HG03521 (cell line): ENCODE measurements around the gene MTMR3.

Experiments
- ATAC-seq: cut with Tn5 transposase; IDR thresholded peaks from one replicate; pipeline ENCODE4 v1.9.1; 2021; ENCODE audit warnings: mild to moderate bottlenecking, moderate library complexity; ENCODE audit not compliant: unreplicated experiment

The MTMR3 gene

DNA sequence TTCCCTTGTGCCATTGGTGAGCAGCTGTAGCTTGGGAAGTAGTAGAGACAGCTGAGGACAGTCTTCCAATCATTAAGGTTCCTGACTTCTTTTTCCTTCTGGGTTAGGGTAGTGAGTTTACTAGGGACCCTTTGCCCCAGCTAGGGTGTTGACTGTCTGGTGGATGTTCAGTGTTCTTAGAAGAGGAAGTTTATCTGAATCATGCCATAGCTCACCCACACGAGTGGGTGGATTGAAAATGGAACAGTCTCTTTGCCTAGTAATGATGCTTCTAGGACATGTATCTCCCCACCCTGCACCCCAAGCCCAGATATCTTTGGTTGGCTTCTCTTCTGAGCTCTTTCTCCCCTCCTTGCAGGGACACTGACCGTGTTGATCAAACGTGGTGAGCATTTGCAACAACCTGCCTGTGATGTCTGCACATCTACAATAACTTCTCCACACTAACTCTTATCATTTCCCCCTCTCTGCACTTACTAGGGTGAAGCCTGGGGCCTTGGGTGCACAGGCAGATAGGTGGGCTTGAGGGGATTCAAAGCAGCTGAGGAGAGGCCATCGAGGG, 140.2 kb downstream of the MTMR3 start:
- ATAC-seq, result no peak

DNA sequence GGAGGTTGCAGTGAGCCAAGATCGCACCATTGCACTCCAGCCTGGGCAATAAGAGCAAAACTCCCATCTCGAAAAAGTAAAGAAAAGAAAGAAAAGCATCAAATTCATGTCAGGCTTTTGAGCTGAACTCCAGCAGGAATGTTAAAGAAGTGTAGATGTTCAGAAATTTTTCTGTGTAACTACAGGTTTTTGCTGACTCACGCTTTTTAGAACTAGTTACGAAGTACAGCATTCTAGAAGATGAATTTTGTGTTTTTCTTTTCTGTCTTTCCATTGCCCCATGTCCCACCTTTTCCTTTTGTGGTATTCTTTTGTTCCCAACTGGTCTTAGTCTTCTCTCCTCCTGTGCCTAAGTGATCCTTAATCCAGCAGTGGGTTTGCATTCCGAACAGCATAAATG, 141.3 kb downstream of the MTMR3 start:
- no peak for ATAC-seq

DNA sequence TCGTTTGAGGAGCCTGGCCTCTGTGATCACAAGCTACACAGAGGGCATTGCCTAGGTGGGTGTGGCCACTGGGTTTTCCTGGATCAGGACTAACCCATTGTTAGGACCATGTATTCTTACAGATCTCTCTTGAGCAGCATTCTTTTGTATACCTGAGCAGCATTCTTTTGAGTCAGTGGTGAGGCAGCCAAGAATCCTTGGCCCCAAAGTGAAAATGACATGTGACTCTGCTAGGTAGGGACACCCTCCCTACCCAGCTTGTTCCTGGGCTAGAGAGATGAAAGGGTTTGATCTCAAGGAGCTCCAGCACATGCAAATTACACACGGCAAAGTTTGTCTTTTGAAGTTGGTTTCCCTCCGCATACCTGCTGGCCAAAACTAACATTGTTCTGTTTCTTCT, 142.2 kb downstream of the MTMR3 start:
- no peak for ATAC-seq

DNA sequence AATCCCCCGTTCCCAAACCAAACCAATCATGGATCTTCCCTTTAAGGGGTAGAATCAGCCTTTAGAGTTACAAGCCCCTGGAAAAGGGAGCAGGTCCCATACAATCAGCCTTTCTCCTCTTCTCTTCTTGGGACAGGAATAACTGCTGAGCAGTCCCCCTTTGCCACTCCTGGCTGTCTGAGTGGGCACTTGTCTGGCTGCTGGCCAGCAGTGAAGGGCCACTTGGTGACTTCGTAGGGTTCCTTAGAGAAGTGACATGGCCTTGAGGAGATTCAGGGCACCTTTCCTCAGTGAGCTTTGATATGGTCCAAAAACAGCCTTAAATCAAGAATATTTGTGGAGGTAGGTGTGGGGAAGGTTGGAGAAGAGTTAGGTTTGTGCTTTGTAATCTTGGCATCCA, 143.8 kb downstream of the MTMR3 start:
- no peak for ATAC-seq

DNA sequence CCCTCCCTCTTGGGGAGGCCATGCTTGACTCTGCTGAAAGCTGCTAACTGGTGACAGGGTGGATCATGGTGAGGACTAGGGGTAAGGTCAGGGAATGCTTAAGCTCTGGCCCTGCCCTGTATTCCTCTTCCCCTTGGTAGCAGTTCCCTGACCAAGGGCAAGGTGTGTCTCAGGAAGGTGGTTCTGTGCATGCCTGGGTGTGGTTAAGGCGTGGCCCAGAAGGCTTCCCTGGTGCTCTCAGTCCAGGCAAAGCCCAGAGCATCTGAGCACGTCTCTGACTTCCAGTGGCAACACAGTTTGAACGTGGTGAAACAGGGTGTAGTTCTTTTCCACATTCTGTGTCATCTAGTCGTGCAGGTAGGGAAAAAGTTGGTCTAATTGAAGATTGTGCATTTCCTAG, 144.2 kb downstream of the MTMR3 start:
- no peak for ATAC-seq

DNA sequence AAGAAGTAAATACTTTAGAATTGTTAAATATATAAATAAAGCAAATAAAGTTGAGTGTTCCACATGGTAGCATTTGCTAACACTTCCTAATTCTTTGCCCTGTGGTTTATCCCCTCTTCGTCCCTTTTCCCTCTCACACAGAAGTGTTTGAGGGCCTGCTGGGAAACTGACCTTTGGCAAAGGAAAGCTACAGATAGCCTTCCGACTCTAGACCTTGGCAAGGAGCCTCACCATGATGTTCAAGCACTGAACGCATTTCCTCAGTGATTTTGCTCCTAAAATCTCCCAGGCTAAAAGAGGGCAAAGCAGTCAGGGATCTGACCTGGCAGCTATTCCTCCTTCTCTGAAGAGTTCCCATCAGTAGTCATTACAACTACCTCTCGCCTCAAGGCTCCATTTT, 144.8 kb downstream of the MTMR3 start:
- no peak for ATAC-seq

DNA sequence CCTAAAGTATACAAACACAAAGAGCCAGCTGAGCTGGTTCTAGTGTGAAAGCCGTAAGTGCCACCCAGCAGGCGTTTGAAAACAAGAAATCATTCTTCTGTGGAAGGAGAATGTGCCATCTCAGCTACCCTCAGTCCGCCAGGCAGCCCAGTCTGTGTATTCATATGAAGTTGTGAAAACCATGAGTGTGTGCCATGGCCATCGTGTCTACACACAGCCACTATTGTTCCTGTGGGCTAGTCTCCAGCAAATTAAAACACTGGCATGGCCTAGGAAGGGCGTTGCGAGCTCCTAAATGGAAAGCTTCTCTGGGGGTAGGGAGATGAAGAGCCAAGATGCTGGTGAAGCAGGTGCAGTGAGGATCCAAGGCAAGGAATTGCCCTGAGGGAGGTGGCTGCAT, 145.8 kb downstream of the MTMR3 start:
- no peak for ATAC-seq

DNA sequence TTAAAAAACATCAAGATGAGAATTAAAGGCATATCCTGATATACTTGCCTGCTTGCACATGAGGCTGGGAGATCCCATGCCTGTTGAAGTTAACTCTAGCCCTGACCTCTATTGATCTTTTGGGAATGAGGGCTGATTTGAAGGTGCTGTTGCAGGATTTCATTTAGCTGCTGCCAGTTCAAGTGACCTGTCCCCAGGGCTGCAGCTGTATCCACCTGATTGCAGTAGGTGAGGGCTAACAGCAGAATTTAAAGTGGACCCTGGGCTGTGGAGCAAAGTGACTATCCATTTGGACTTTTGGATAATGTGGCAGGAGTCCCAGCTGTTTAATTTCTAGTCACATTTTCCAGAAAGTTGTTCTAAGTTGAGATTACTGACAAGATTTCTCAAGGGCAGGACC, 146.5 kb downstream of the MTMR3 start:
- no peak for ATAC-seq

DNA sequence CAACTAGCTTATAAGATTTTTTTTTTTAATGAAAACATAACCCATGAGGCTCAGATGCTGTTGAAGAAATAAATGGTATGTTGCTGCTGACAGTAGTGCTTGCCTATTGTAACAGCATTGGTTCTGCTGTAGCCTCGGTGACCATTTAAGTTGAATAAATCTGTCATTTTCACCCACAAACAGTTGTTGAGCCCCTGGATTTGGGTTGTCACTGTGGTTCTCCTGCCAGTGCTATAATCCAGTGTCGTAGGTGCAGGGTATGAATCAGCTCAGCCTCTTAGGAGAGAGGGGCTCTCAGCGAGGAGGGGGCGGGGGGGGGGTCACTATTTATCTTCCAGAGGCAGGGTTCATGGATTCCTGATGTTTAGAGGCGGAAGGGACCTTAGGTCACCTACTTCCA, 147.4 kb downstream of the MTMR3 start:
- no peak for ATAC-seq

DNA sequence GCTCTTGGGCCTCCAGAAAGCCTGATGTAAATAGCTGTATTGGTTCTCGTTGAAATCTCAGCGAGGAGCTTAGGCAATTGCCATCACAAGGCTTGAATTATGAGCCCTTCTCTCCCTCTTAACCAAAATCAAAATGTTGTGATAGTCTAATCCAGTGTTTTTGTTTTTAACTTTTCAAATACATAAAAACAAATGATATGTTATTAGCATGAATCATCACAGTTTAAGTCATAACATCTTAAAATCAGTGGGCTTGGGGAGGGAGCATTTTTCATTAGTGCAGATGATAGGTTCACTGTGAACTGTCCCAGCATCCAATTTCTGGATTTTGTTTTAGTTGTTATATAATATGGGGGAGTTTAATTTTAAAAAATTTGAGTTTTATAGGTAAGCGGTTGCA, 148.4 kb downstream of the MTMR3 start:
- no peak for ATAC-seq

DNA sequence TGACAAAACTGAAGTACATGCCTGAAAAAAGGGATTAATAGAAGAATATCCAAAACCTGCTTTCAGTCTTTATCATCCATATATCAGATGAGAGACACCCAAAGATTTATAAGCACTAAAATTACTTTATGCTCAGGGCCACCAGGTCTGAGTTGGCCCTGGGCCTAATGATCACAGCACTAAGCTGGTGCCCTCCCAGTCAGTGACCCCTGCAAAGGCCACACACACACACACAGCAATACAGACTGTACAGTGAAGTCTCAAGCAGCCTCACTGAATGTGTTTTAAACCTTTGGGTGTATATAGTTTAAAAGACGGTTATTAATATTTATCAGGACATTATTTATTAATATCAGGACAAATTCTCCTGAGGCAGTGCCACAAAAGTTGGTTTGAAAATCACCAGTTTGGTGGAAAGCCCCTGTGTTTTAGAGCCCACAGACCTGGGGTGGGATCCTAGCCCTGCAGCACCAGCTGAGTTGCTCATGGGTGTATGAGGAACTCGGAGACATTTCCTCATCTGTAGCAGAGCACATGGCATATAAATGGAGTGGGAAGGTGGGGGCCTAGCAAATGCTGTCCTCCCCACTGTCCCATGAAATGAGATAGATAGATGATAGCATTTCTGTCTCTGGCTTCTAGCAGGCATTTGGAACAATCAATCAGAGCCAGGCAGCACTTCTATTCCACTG, 148.9 kb downstream of the MTMR3 start:
- ATAC-seq, result no peak

DNA sequence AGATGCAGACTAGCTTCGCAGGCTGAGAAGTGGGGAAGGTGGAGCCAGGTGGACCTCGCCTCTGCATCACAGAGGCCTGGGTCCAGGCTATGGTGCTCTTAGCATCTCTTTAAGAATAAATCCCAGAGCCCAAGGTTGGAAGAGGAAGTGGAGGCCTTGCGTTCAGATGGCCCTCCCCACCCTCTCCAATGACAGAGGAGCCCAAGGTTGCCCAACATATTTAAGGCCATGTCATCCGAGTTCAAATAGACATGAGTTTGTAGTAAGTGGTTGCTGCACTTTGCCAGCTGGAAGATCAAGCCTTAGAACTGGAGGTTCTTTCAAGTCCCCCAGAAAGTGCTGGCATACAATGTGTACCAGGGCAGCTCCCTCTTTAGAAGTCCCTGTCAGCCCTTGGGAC, 150.2 kb downstream of the MTMR3 start:
- no peak for ATAC-seq

DNA sequence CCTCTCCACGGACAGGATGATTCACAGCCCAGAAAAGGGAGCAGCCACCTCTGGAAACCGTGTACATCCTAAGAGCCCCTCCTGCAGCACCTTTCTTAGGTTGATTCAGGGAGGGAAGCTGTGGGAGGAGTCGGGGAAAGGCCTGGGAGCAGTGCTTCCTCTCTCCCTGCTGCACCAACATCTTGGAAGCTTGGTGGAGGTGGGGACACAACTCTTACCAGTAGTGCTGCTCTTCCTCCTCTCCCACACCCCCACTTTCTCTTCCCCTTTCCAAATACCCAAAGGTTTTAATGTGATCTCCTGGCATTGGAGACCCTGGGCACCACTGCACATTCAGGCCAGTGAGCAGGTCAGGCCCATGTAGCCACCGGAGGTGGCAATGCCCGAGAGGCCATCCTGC, 150.9 kb downstream of the MTMR3 start:
- no peak for ATAC-seq

DNA sequence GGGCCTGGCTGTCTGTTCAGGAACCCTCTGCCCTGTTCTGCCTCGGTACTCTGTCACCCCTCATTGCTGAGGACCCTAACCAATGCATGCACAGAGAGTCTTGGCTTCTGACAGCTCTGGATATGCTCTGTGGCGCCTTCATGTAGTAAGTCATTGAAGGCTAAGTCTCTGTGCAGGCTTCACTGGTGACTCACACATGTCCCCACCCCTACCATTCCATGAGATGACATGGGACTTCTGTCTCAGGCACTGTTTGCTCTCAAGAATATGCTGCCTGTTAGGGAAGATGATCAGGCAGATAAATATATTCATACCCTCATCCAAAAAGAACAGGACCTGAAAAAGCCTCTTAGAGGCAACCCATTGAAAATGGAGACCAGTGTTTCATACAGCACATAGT, 153.7 kb downstream of the MTMR3 start:
- no peak for ATAC-seq

DNA sequence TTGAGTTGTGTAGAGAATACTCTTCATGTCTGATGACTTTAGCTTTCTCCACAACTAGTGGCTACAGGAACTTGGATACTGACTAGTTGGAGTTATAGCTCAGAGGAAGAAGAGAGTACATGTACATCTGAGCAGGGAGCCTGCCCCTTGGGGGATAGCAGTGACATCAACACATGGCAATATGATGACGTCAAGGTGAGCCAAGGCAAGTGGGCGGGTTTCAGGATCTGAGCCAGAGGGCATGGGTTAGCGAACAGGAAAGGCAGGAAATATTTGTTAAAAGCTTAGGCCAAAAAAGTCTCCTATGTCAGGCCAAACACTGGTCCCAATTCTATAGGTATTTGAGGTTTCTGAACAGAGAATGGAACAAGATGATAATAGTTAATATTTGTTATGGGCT, 155.2 kb downstream of the MTMR3 start:
- ATAC-seq, result no peak

DNA sequence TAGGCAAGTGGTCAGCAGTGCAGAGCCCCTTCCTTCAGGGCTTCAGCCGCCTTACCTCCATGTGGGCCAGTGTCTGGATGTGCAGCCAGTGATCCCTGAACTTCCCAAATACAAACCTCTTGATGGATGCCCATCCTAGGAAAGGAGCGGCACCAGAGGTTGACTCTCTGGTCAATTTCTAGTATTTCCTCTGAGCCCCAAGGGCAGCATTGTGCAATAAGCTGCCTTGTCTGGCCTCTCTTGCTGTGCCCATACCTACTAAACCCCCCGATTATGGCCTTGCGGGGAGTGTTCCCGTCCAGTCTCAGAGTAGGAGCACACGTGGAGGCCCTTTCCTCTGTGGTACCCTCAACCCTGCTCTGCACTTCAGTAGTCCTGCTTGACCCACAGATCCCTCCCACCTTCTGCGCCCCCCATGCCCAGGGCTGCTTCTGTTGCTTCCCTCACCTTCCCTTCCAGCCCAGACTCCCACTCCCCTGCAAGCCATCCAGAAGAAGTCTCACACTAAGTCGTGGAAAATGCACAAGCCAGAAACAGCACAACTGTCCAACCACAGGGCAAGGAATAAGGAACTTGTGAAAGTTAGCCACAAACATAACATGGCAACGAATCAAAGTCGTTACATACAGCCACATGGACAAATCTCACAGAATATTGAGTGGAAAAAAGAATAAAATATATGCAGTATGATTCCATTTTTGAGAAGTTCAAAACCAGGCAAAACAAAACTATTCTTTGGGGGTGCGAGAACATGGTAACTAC, 157.7 kb downstream of the MTMR3 start:
- ATAC-seq, result no peak

DNA sequence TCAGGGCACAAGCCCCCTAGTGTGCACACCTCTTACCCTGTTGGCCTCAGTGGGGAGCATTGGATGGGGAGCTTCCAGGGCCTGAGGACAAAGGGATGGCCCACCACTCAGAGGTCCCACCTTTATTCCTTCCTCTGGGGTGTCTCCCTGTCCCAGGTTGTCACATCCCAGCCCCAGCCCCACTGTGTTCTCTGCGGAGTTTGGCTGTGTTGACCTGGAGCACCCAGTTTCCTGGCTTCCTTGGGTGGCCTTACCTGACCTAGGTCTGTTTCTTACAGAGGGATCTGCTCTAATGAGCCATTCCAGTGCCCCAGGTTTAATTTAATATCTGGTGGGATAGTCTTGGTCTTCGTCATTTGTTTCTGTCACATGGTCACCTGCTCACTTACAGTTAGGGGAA, 158.5 kb downstream of the MTMR3 start:
- no peak for ATAC-seq

DNA sequence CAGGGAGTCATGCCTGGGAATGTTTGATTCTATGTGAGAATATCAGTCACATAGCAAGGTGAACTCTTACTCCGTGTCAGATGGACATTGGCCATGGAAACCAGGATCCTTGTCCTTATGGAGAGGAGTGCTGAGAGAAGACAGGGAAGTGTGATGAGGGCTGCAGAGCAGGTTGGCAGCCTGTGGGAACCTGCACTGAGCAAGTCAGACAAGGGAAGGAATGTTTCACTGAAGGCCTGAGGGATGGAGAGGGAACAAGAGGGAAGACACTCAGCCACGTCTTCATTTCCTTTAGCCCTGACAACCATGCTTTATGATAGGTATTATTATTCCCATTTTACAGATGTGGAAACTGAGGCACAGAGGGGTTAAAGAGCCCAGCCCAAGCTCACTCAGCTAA, 158.9 kb downstream of the MTMR3 start:
- ATAC-seq, result no peak

DNA sequence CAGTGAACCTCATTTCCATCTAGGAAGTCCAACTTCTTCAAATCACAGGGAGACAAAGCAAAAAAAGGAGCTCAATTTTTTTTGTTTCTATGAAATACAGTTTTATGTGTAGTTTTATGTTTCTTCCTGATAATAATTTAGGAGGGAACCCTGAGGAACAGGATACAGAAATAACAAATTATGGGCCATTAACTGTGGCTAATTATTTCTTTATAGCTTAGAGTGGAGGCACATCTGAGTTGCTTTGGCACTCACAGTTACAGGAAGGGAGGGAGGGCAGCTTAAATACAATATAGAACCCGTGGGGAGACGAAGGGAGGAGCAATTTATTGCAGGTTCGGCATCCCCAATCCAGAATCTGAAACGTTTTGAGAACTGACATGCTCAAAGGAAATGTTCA, 160.2 kb downstream of the MTMR3 start:
- no peak for ATAC-seq

DNA sequence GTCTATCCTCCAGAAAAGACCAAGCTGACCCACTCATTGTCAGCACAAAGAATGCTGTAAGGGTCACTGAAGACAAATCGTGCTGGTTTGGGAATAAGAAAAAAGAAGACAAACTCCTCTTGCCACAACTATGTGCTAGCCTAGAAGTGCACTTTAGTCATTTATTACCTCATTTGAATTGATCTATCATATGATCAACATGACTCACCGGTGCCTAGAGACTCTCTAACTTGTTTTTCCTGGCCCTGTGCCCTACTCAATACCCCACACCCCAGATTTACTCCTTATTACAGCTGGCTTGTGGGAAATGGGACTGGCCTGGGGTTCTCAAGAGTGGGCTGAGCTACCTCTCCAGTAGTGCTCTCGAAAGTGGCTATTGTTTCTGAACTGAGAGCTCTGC, 161.4 kb downstream of the MTMR3 start:
- ATAC-seq, result no peak

DNA sequence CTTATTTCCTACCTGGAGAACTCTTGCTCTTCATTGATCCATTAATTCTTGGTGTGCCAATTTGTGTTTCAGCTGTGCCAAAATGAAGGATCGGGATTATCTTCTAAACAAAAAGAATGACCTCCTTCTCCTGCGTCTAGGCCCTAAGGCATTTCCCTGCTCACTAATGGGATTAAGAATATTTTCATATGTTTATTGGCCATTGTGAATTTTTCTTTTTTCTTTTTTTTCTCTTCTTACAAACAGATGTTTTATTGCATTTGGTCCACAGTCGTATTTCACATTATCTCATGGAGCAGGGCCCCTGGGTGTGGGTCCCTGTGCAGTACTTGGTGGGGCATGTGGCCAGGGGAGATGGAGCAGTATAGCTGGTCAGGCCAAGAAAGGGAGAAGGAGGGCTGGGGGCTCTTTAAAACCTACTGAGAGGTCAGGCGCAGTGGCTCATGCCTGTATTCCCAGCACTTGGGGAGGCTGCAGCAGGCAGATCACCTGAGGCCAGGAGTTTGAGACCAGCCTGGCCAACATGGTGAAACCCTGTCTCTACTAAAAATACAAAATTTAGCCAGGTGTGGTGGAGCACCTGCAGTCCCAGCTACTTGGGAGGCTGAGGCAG, 162.0 kb downstream of the MTMR3 start:
- no peak for ATAC-seq

DNA sequence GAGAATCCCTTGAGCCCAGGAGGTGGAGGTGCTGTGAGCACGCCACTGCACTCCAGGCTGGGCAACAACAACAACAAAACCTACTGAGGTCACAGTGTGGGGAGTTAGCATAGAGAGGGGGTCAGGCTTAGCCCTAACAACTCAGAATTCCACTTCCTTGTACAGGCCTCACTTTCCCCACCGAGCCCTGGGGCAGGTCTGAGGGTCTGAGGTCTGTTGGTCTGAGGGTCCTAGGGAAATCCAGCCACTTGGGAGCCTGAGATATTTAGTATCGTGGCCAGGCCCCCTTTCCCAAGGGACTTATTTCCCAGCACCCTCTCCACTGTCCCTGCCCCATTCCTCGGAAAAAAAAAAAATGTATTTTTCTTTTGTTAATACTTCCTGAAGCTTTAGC, 162.5 kb downstream of the MTMR3 start:
- ATAC-seq, result no peak
